ENCODE measurements around the gene TMEM25.

Gene TMEM25

GRCh38 chr11:118524356-118524755, 6.6 kb upstream of the TMEM25 start:
- no peaks in the 10 kb centered on the region for H3F3A ChIP-seq (ENCODE audit: insufficient read depth, low read length)
- no peak overlapping the region for H3K27ac ChIP-seq (ENCODE audit: low read depth, low read length, poor library complexity, severe bottlenecking)
- H3K9ac ChIP-seq (ENCODE audit: low read length) = no peak overlapping the region
- peaks cover 44% of the 10 kb centered on the region for H3K36me3 ChIP-seq (ENCODE audit: insufficient read depth, low read length)
- no peak overlapping the region for H3K4me2 ChIP-seq (ENCODE audit: low read length)
- no peak overlapping the region for H2AFZ ChIP-seq (ENCODE audit: low read length)
- no peaks in the 10 kb centered on the region for H3K27me3 ChIP-seq (ENCODE audit: insufficient read depth, low read length)
- H3K79me2 ChIP-seq (ENCODE audit: insufficient read depth, low read length) = no peaks in the 10 kb centered on the region
- no peaks in the 10 kb centered on the region for H3K4me1 ChIP-seq (ENCODE audit: insufficient read depth, low read length, severe bottlenecking)
- no peak for TF ChIP-seq EZH2 (IDR thresholded peaks at IDR 0.05; ENCODE audit: borderline replicate concordance, low read length)
- no peak for TF ChIP-seq CTCF (IDR thresholded peaks at IDR 0.05; ENCODE audit: low read length)
- no peaks in the 10 kb centered on the region for H3K9me3 ChIP-seq (ENCODE audit: low read length)
- H4K20me1 ChIP-seq (ENCODE audit: insufficient read depth, low read length) = no peaks in the 10 kb centered on the region
- no peaks in the 10 kb centered on the region for H3K9me2 ChIP-seq (ENCODE audit: low read depth, low read length)
- H3K4me3 ChIP-seq (ENCODE audit: low read depth, low read length, poor library complexity, severe bottlenecking) = no peak overlapping the region

GRCh38 chr11:118524757-118525470, 6.1 kb upstream of the TMEM25 start:
- Histone ChIP-seq H2AFZ (ENCODE audit: low read length) (no peak overlapping the region), H3K36me3 (ENCODE audit: insufficient read depth, low read length) (peaks cover 38% of the 10 kb centered on the region), H3K79me2 (ENCODE audit: insufficient read depth, low read length) (no peaks in the 10 kb centered on the region)

GRCh38 chr11:118526688-118527087, 4.3 kb upstream of the TMEM25 start:
- H3K9ac ChIP-seq (ENCODE audit: low read length) = no peak overlapping the region
- H3F3A ChIP-seq (ENCODE audit: insufficient read depth, low read length) = no peaks in the 10 kb centered on the region
- no peaks in the 10 kb centered on the region for H3K9me3 ChIP-seq (ENCODE audit: low read length)
- H4K20me1 ChIP-seq (ENCODE audit: insufficient read depth, low read length) = no peaks in the 10 kb centered on the region
- H3K27me3 ChIP-seq (ENCODE audit: insufficient read depth, low read length) = no peaks in the 10 kb centered on the region
- H3K27ac ChIP-seq (ENCODE audit: low read depth, low read length, poor library complexity, severe bottlenecking) = no peak overlapping the region
- H3K36me3 ChIP-seq (ENCODE audit: insufficient read depth, low read length) = peaks cover 21% of the 10 kb centered on the region
- no peak overlapping the region for H3K4me3 ChIP-seq (ENCODE audit: low read depth, low read length, poor library complexity, severe bottlenecking)
- H3K4me2 ChIP-seq (ENCODE audit: low read length) = no peak overlapping the region
- peaks cover 6% of the 10 kb centered on the region for H3K4me1 ChIP-seq (ENCODE audit: insufficient read depth, low read length, severe bottlenecking)
- TF ChIP-seq CTCF (IDR thresholded peaks at IDR 0.05; ENCODE audit: low read length) (no peak), EZH2 (IDR thresholded peaks at IDR 0.05; ENCODE audit: borderline replicate concordance, low read length) (no peak)
- H2AFZ ChIP-seq (ENCODE audit: low read length) = no peak overlapping the region
- H3K9me2 ChIP-seq (ENCODE audit: low read depth, low read length) = no peaks in the 10 kb centered on the region
- no peaks in the 10 kb centered on the region for H3K79me2 ChIP-seq (ENCODE audit: insufficient read depth, low read length)

More at GRCh38 chr11:118524757-118525470, 6.1 kb upstream of the TMEM25 start:
- Histone ChIP-seq H3K9ac (ENCODE audit: low read length) (no peak overlapping the region), H3K27ac (ENCODE audit: low read depth, low read length, poor library complexity, severe bottlenecking) (no peak overlapping the region), H3F3A (ENCODE audit: insufficient read depth, low read length) (no peaks in the 10 kb centered on the region), H3K4me1 (ENCODE audit: insufficient read depth, low read length, severe bottlenecking) (peaks cover under 1% of the 10 kb centered on the region), H4K20me1 (ENCODE audit: insufficient read depth, low read length) (no peaks in the 10 kb centered on the region), H3K4me3 (ENCODE audit: low read depth, low read length, poor library complexity, severe bottlenecking) (no peak overlapping the region), H3K9me3 (ENCODE audit: low read length) (no peaks in the 10 kb centered on the region), H3K4me2 (ENCODE audit: low read length) (no peak overlapping the region), H3K27me3 (ENCODE audit: insufficient read depth, low read length) (no peaks in the 10 kb centered on the region), H3K9me2 (ENCODE audit: low read depth, low read length) (no peaks in the 10 kb centered on the region)
- TF ChIP-seq CTCF (IDR thresholded peaks at IDR 0.05; ENCODE audit: low read length) = no peak
- TF ChIP-seq EZH2 (IDR thresholded peaks at IDR 0.05; ENCODE audit: borderline replicate concordance, low read length) = no peak
